Measurements from ENCODE around the gene MBNL2. TPM values are rescaled to one million over a fixed set of nuclear protein-coding genes. Genes with fewer than 3 reads are reported as not detected.
A peak's percentile ranks its signal among the peaks of the same experiment; 100 is the strongest.

Gene MBNL2
- total RNA-seq, 2 donors from 2014 or later: 28.2 to 61.8 TPM

GRCh38 chr13:97407540-97407939, 185.4 kb downstream of the MBNL2 start:
- no peak for TF ChIP-seq CTCF (IDR thresholded peaks at IDR 0.05)
- no peaks in the 10 kb centered on the region for H3K36me3 ChIP-seq
- intact Hi-C loops (cut with DNase I): no loop called here
- no peaks in the 10 kb centered on the region for H3K27me3 ChIP-seq
- no peaks in the 10 kb centered on the region for H3K9me3 ChIP-seq
- H3K9ac ChIP-seq (ENCODE audit: low read depth in 2 of 2, low read length in 2 of 2): no peak overlapping the region
- no peak for DNase-seq
- H3K4me3 ChIP-seq: no peak overlapping the region
- no peak overlapping the region for H3K27ac ChIP-seq
- no peaks in the 10 kb centered on the region for H3K4me1 ChIP-seq

GRCh38 chr13:97408938-97409337, 186.8 kb downstream of the MBNL2 start:
- Histone ChIP-seq H3K27me3 (no peaks in the 10 kb centered on the region), H3K27ac (no peak overlapping the region), H3K9me3 (no peaks in the 10 kb centered on the region), H3K9ac (ENCODE audit: low read depth in 2 of 2, low read length in 2 of 2) (no peak overlapping the region), H3K36me3 (no peaks in the 10 kb centered on the region), H3K4me3 (no peak overlapping the region), H3K4me1 (no peaks in the 10 kb centered on the region)
- DNase-seq: no peak
- TF ChIP-seq CTCF (IDR thresholded peaks at IDR 0.05): no peak
- intact Hi-C loops (cut with DNase I): no loop called here

GRCh38 chr13:97411984-97412383, 189.9 kb downstream of the MBNL2 start:
- Histone ChIP-seq H3K4me3 (no peak overlapping the region), H3K9ac (ENCODE audit: low read depth in 2 of 2, low read length in 2 of 2) (no peak overlapping the region), H3K27me3 (no peaks in the 10 kb centered on the region), H3K27ac (no peak overlapping the region), H3K9me3 (no peaks in the 10 kb centered on the region), H3K36me3 (no peaks in the 10 kb centered on the region), H3K4me1 (no peaks in the 10 kb centered on the region)
- intact Hi-C loops (cut with DNase I): no loop called here
- no peak for TF ChIP-seq CTCF (IDR thresholded peaks at IDR 0.05)
- DNase-seq: no peak

- intact Hi-C loops (cut with DNase I): no loop called here
- no peaks in the 10 kb centered on the region for H3K9me3 ChIP-seq
- H3K27ac ChIP-seq: peak overlapping the region; percentile 35
- no peaks in the 10 kb centered on the region for H3K27me3 ChIP-seq
- no peak for TF ChIP-seq CTCF (IDR thresholded peaks at IDR 0.05)
- H3K4me3 ChIP-seq: no peak overlapping the region
- no peaks in the 10 kb centered on the region for H3K4me1 ChIP-seq
- no peak overlapping the region for H3K9ac ChIP-seq (ENCODE audit: low read depth in 2 of 2, low read length in 2 of 2)
- DNase-seq: no peak
- no peaks in the 10 kb centered on the region for H3K36me3 ChIP-seq
These were observed 191.6 kb downstream of the MBNL2 start for GRCh38 chr13:97413694-97414093.

GRCh38 chr13:97414392-97414791, 192.3 kb downstream of the MBNL2 start:
- Histone ChIP-seq H3K4me3 (no peak overlapping the region), H3K27ac (peak overlapping the region; percentile 35), H3K4me1 (no peaks in the 10 kb centered on the region), H3K27me3 (no peaks in the 10 kb centered on the region), H3K9ac (ENCODE audit: low read depth in 2 of 2, low read length in 2 of 2) (no peak overlapping the region), H3K36me3 (no peaks in the 10 kb centered on the region), H3K9me3 (no peaks in the 10 kb centered on the region)
- intact Hi-C loops (cut with DNase I): no loop called here
- TF ChIP-seq CTCF (IDR thresholded peaks at IDR 0.05): no peak
- no peak for DNase-seq

GRCh38 chr13:97417698-97418097, 195.6 kb downstream of the MBNL2 start:
- Histone ChIP-seq H3K4me3 (no peak overlapping the region), H3K4me1 (no peaks in the 10 kb centered on the region), H3K9ac (ENCODE audit: low read depth in 2 of 2, low read length in 2 of 2) (no peak overlapping the region), H3K36me3 (no peaks in the 10 kb centered on the region), H3K27me3 (no peaks in the 10 kb centered on the region), H3K27ac (no peak overlapping the region), H3K9me3 (no peaks in the 10 kb centered on the region)
- intact Hi-C loops (cut with DNase I): no loop called here
- TF ChIP-seq CTCF (IDR thresholded peaks at IDR 0.05): no peak
- no peak for DNase-seq
